ENCODE measurements around the gene ALAS1.

Gene ALAS1

DNA sequence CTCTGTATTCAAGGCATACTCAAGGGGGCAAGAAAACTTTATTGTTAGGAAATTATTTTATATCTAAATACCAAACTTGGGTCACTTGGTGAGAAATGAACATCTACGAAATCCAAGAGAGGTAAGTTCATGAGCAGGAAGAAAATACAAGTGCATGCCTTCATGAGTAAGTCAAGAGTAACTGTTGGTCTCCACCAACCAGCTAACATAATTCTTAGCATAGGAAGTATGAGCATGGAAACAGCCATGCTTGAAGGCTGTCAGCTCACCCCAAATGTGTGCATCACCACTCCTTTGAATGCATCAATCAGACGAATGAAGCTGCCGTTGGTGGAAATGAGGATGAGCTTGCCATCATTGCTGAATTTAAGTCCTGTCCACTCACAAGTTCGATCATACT is 61.5 kb downstream of the ALAS1 start:
- Histone ChIP-seq H3K9me3 (ENCODE audit: insufficient read depth, low read length) (no peaks in the 10 kb centered on the region), H3K4me2 (ENCODE audit: low read length) (no peak overlapping the region), H3K79me2 (ENCODE audit: low read length) (peaks cover 68% of the 10 kb centered on the region), H3K4me3 (ENCODE audit: low read length) (no peak overlapping the region), H3K36me3 (replicated peaks; ENCODE audit: low read depth, low read length) (peaks cover 82% of the 10 kb centered on the region), H3K9ac (ENCODE audit: low read length) (no peak overlapping the region), H4K20me1 (ENCODE audit: insufficient read depth, low read length) (peaks cover 31% of the 10 kb centered on the region), H3K27me3 (ENCODE audit: low read depth, low read length) (no peaks in the 10 kb centered on the region), H2AFZ (ENCODE audit: low read depth, low read length) (no peak overlapping the region), H3K4me1 (ENCODE audit: low read length) (peaks cover 15% of the 10 kb centered on the region), H3K27ac (ENCODE audit: low read length) (no peak overlapping the region)
- TF ChIP-seq, protein P1, sequence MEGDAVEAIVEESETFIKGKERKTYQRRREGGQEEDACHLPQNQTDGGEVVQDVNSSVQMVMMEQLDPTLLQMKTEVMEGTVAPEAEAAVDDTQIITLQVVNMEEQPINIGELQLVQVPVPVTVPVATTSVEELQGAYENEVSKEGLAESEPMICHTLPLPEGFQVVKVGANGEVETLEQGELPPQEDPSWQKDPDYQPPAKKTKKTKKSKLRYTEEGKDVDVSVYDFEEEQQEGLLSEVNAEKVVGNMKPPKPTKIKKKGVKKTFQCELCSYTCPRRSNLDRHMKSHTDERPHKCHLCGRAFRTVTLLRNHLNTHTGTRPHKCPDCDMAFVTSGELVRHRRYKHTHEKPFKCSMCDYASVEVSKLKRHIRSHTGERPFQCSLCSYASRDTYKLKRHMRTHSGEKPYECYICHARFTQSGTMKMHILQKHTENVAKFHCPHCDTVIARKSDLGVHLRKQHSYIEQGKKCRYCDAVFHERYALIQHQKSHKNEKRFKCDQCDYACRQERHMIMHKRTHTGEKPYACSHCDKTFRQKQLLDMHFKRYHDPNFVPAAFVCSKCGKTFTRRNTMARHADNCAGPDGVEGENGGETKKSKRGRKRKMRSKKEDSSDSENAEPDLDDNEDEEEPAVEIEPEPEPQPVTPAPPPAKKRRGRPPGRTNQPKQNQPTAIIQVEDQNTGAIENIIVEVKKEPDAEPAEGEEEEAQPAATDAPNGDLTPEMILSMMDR (IDR thresholded peaks at IDR 0.05; ENCODE audit: low read depth, low read length), result no peak
- no peak for TF ChIP-seq EZH2phosphoT487 (IDR thresholded peaks at IDR 0.05; ENCODE audit: low read depth)

- H3K36me3 ChIP-seq (replicated peaks; ENCODE audit: low read depth, low read length), result peaks cover 85% of the 10 kb centered on the region
- no peak for TF ChIP-seq EZH2phosphoT487 (IDR thresholded peaks at IDR 0.05; ENCODE audit: low read depth)
- TF ChIP-seq, protein P1 (IDR thresholded peaks at IDR 0.05; ENCODE audit: low read depth, low read length), result no peak
- H2AFZ ChIP-seq (ENCODE audit: low read depth, low read length), result no peak overlapping the region
- no peaks in the 10 kb centered on the region for H3K27me3 ChIP-seq (ENCODE audit: low read depth, low read length)
- peaks cover 76% of the 10 kb centered on the region for H3K79me2 ChIP-seq (ENCODE audit: low read length)
- H3K27ac ChIP-seq (ENCODE audit: low read length), result no peak overlapping the region; the same call in 1 of the 2 replicates
- H3K9ac ChIP-seq (ENCODE audit: low read length), result no peak overlapping the region
- H4K20me1 ChIP-seq (ENCODE audit: insufficient read depth, low read length), result peaks cover 26% of the 10 kb centered on the region
- H3K4me1 ChIP-seq (ENCODE audit: low read length), result peaks cover 14% of the 10 kb centered on the region
- no peak overlapping the region for H3K4me3 ChIP-seq (ENCODE audit: low read length)
- no peaks in the 10 kb centered on the region for H3K9me3 ChIP-seq (ENCODE audit: insufficient read depth, low read length)
- no peak overlapping the region for H3K4me2 ChIP-seq (ENCODE audit: low read length)
Observed at GRCh38 chr3:52262447-52262846, 64.5 kb downstream of the ALAS1 start.
